ES-I3 (cell line): ENCODE results near the gene IFNL3.
A peak's percentile ranks its signal among the peaks of the same experiment; 100 is the strongest.

Source experiments
- H3K36me3 ChIP-seq: 2 replicates; pipeline ENCODE4 v1.6.1; 2013; ENCODE audit warnings: mild to moderate bottlenecking, low read length, control low read depth, moderate library complexity; ENCODE audit not compliant: insufficient read depth
- H3K4me1 ChIP-seq: 2 replicates; pipeline ENCODE4 v1.6.1; 2013; ENCODE audit warnings: mild to moderate bottlenecking, control low read depth, low read length; ENCODE audit not compliant: insufficient read depth
- H3K9ac ChIP-seq: 2 replicates; pipeline ENCODE4 v1.6.1; 2013; ENCODE audit warnings: low read depth, mild to moderate bottlenecking, low read length, moderate library complexity
- H3K9me3 ChIP-seq: 2 replicates; pipeline ENCODE4 v1.6.1; 2013; ENCODE audit warnings: mild to moderate bottlenecking, low read length, moderate library complexity; ENCODE audit not compliant: control insufficient read depth, insufficient read depth

Gene IFNL3

DNA sequence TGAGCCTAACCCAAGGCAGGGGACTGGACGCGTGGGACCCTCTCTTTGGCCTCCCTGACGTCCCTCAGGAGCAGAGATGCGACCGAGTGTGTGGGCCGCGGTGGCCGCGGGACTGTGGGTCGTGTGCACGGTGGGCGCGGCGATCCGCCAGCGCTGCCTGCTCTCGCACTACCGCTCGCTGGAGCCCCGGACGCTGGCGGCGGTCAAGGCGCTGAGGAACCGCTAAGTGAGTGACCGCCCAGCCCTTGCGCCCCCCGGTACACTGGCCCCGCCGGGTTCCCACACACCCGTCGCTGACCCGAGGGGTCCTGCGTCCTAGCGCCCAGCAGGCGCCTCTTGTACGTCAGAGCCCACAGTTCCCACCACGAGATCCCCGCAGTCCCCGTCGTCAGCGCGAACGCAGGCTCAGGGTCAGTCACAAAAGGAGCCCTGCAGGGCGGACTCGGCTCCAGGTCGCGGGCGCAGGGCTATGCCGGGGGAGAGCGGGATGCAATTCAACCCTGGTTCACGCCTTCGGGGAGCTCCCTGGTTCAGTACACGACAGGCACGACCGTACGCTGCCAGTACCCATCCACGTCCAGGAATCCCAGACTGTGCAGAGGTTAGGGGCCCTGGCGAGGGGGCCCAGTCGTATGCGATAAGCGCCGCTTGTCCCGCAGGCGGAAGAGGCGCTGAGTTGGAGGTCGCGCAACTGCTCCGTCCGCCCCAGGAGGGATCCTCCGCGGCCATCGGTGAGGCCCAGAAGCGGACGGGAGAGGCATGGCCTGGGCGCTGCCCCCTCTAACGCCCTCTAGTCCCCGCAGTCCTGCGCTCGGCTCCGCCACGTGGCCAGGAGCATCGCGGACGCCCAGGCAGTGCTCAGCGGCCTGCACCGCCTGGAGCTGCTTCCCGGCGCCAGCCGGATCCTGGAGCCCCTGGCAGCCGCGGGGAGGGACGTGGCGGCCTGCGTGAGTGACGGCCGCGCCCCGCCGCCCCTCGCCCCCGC lies 19.8 kb upstream of the IFNL3 start:
- Histone ChIP-seq H3K9ac (peak overlapping the region; percentile 42; the same call in 1 of the 2 replicates), H3K9me3 (no peaks in the 10 kb centered on the region; the same call in 1 of the 2 replicates), H3K36me3 (no peaks in the 10 kb centered on the region), H3K4me1 (no peaks in the 10 kb centered on the region; the same call in 1 of the 2 replicates)

DNA sequence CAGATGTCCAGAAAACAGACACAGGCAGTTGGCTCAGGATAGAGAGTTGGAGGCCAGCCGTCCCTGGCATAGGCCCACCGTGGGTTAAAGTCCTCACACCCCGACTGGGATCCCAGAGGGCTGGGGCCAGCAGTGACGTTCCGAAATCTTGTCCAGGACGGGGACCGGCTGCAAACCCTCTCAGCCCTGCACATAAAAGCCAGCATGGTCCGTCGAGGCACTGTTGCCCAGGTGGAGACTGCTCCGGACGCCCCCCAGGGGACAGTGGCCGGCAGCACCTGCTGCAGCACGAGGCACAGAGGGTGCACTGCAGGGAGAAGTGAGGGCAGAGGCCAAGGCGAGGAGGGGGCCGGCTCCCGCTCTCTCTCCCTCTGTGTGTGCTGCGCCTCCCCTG lies 19.1 kb upstream of the IFNL3 start:
- peak overlapping the region; percentile 42; the same call in 1 of the 2 replicates for H3K9ac ChIP-seq
- H3K9me3 ChIP-seq: no peaks in the 10 kb centered on the region; the same call in 1 of the 2 replicates
- no peaks in the 10 kb centered on the region; the same call in 1 of the 2 replicates for H3K4me1 ChIP-seq
- H3K36me3 ChIP-seq: no peaks in the 10 kb centered on the region

DNA sequence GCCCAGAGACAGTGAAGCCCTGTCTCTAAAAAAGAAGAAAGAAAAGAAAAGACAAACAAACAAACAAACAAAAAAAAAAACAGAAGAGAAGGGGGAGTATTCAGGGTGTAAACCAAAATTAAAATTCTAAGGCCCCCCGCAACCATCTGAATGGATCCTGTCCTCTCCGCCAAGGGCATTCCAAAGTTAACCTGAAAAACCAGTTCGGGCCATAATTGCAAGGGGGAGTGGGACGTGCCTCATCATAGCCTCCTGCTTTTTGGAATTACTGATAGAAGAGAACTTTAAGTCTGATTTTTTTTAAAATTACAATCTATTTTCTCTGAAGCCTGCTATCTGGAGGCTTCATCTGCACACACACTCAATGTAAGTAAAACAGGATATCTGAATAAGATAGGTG lies 17.7 kb upstream of the IFNL3 start:
- Histone ChIP-seq H3K36me3 (no peaks in the 10 kb centered on the region), H3K9me3 (no peaks in the 10 kb centered on the region; the same call in 1 of the 2 replicates), H3K4me1 (no peaks in the 10 kb centered on the region; the same call in 1 of the 2 replicates), H3K9ac (no peak overlapping the region)

DNA sequence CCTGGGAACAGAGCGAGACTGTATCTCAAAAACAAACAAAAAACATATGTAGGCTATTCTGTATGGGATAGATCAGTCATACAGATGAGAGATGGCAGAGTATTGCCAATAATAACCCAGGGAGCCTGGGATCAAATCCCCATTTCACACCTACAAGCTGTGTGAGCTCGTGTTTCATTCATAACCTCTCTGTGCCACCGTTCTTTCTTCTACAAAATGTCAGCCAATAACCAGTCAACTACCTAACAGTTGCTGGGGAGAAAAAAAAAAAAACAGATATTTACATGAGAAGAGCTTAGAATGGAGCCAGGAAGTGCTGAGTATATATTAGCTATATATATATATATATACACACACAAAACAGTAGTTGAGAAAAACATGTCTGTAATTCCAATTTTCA lies 16.9 kb upstream of the IFNL3 start:
- Histone ChIP-seq H3K9ac (no peak overlapping the region), H3K9me3 (no peaks in the 10 kb centered on the region; the same call in 1 of the 2 replicates), H3K4me1 (no peaks in the 10 kb centered on the region; the same call in 1 of the 2 replicates), H3K36me3 (no peaks in the 10 kb centered on the region)

DNA sequence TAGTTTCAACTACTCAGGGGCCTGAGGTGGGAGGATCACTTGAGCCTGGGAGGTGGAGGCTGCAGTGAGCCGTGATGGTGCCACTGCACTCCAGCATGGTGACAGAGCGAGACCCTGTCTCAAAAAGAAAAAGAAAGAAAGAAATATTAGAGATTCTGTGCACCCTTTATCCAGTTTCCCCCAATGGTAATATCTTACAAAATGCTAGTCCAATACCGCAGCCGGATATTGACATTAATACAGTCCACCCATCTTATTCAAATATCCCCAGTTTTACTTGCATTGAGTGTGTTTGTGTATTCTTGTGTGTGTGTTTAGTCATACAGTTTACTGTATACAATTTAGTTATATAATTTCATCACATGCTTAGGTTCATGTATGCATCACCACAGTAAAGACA lies 12.4 kb upstream of the IFNL3 start:
- no peaks in the 10 kb centered on the region; the same call in 1 of the 2 replicates for H3K9me3 ChIP-seq

DNA sequence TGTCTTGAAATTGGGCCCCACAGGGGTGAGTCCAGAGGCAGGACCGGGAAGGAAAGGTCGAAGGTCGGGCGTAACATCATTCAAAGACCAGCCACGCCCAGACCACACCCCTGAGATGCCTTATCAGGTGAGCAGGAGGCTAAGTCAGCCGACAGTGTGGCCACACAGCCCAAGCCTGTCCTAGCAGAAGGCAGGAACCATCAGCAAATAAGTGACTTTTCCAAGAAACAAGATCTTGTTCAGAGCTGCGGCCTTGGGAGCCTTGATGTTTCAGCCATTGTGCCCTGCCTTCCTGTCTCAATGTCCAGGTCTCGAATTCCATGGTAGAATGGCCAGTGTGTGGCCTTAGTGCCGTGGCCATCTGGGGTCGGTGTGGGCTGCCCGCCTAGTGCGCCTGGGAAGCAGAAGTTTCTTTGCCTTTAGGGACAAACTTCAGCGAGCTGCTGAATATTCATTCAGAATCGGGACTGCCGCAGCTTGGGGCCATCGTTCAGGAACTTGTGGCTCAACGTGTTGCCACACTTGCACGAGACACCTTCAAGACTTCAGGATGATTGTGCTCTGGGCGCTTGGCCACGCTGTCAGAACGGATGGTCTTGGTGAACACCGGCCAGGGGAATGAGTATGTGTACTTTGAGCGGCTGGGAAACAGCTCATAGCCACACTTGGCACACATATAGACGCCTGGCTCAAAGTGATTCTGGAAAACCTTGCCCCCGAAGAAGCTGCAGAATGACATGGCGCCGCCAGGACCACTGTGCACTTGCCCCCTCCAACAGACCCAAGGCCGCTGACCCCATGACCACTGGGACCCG lies 9.9 kb upstream of the IFNL3 start:
- Histone ChIP-seq H3K4me1 (no peaks in the 10 kb centered on the region), H3K36me3 (no peaks in the 10 kb centered on the region), H3K9ac (no peak overlapping the region), H3K9me3 (no peaks in the 10 kb centered on the region)

More for the DNA sequence above, 12.4 kb upstream of the IFNL3 start:
- Histone ChIP-seq H3K9ac (no peak overlapping the region), H3K36me3 (no peaks in the 10 kb centered on the region), H3K4me1 (no peaks in the 10 kb centered on the region)

DNA sequence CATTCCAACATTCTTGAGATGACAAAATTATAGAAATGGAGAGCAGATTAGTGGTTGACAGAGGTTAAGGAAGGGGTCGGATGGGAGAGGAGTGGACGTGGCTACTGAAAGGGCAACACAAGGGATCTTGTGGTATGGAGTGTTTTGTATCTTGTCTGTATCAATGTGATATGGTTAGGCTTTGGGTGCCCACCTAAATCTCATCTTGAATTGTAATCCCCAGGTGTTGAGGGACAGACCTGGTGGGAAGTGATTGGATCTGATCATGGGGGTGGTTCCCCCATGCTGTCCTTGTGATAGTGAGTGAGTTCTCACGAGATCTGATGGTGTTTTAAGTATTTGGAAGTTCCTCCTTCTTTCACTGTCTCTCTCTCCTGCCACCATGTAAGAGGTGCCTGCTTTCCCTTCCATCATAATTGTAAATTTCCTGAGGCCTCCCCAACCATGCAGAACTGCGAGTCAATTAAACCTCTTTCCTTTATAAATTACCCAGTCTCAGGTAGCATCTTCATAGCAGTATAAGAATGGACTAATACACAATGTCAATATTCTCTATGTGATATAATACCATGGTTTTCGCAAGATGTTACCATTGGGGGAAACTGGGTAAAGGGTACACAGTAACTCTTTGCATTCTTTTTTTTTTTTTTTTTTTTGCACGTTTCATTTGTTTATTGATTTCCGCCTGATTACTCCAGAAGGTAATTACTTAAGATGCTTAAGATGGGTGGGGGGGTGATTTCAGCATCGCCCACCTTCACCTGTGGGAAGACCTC lies 8.8 kb upstream of the IFNL3 start:
- no peaks in the 10 kb centered on the region for H3K4me1 ChIP-seq
- no peaks in the 10 kb centered on the region for H3K36me3 ChIP-seq
- H3K9ac ChIP-seq: no peak overlapping the region
- H3K9me3 ChIP-seq: no peaks in the 10 kb centered on the region

DNA sequence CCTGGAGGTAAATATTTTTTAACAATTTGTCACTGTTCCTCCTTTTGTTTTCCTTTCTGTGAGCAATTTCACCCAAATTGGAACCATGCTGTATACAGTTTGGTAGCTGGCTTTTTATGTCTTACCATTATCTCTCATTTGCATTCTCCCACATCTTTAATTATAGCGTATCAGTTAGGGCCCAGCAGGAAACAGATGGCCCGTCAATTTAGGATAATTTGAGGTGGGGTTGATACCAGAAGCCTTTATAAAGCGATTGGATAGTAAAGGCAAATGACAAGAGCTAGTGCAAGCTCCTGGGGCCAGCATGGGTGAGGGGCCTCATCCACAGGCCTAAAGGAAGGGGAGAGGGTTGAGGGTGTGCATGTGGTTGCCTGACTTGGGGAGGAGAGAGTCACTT lies 7.7 kb upstream of the IFNL3 start:
- Histone ChIP-seq H3K9me3 (no peaks in the 10 kb centered on the region), H3K9ac (no peak overlapping the region), H3K36me3 (no peaks in the 10 kb centered on the region), H3K4me1 (no peaks in the 10 kb centered on the region)

DNA sequence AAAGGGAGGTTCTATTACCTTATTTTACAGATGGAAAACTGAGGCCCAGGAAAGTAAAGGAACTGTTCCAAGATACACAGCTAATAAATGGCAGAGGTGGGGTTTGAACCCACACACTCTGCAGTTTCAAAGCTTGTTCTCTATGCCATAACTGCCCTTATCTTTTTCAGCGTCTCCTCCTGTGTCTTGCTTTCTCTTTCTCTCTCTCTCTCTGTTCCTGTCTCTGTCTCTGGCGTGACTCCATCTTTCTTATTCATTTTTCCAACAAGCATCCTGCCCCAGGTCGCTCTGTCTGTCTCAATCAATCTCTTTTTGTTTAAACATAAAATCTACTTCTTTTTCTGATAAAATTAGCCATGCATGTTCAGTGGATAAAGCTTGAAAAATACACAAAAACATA lies 7.0 kb upstream of the IFNL3 start:
- H3K9ac ChIP-seq: no peak overlapping the region
- no peaks in the 10 kb centered on the region for H3K4me1 ChIP-seq
- H3K9me3 ChIP-seq: no peaks in the 10 kb centered on the region

DNA sequence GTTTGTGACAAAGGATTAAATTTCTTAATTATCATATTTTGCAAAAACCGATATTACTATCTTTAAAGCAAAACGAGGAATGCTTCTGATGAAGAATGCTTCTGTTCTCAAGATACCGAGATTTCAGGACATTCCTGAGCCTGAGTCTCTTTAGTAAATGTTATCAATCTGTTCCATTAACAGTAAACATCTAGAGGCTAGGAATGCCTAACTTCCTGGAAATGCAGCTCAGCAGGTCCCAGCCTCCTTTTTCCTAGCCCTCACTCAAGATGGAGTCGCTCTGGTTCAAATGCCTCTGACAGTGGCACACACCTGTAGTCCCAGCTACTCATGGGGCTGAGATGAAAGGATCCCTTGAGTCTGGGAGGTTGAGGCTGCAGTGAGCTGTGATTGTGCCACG lies 6.3 kb upstream of the IFNL3 start:
- H3K4me1 ChIP-seq: no peaks in the 10 kb centered on the region
- no peak overlapping the region for H3K9ac ChIP-seq
- no peaks in the 10 kb centered on the region for H3K36me3 ChIP-seq
- no peaks in the 10 kb centered on the region for H3K9me3 ChIP-seq

More for the DNA sequence above, 7.0 kb upstream of the IFNL3 start:
- no peaks in the 10 kb centered on the region for H3K36me3 ChIP-seq

DNA sequence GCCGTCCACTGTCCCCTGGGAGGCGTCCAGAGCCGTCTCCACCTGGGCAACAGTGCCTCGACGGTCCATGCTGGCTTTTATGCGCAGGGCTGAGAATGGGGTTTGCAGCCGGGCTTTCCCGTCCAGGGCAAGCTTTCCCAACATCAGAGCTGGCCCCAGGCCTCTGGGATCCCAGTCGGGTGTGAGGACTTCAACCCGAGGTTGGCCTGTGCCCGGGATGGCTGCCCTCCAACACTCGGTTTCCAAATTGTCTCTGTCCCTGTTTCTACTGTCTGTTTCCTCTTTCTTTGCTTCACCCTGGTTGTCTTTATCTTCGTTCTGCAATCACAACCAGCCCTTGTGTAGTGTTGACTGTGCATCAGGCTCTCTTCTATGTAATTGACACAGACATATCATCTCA lies 4.0 kb upstream of the IFNL3 start, which contains the start of gene IFNL4:
Gene IFNL4 (minus strand): TSS at position 51 of the 400 bp plus-strand sequence.
- Histone ChIP-seq H3K4me1 (no peaks in the 10 kb centered on the region), H3K9me3 (no peaks in the 10 kb centered on the region), H3K36me3 (no peaks in the 10 kb centered on the region), H3K9ac (peak within 1 kb of the TSS; percentile 29; the same call in 1 of the 2 replicates)

DNA sequence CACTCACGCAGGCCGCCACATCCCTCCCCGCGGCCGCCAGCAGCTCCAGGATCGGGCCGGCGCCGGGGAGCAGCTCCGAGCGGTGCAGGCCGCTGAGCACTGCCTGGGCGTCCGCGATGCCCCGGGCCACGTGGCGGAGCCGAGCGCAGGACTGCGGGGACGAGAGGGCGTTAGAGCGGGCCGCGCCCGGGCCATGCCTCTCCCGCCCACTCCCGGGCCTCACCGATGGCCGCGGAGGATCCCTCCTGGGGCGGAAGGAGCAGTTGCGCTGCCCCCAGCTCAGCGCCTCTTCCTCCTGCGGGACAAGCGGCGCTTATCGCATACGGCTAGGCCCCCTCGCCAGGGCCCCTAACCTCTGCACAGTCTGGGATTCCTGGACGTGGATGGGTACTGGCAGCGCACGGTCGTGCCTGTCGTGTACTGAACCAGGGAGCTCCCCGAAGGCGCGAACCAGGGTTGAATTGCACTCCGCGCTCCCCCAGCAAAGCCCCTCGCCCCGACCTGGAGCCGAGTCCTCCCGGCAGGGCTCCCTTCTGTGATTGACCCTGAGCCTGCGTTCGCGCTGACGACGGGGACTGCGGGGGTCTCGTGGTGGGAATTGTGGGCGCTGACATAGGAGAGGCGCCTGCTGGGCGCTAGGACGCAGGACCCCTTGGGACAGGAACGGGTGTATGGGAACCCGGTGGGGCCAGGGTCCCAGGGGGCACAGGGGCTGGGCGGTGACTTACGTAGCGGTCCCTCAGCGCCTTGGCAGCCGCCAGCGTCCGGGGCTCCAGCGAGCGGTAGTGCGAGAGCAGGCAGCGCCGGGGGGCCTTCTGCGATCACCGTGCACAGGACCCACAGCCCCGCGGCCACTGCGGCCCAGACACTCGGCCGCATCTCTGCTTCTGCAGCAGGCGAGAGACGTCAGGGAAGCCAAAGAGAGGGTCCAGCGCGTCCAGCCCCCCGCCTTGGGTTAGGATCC lies 3.2 kb upstream of the IFNL3 start:
- Histone ChIP-seq H3K9ac (peak overlapping the region; percentile 29; the same call in 1 of the 2 replicates), H3K9me3 (no peaks in the 10 kb centered on the region), H3K4me1 (no peaks in the 10 kb centered on the region), H3K36me3 (no peaks in the 10 kb centered on the region)
